Measurements from ENCODE around the gene ATP2B2. TPM values are rescaled to one million over a fixed set of nuclear protein-coding genes. Genes with fewer than 3 reads are reported as not detected.
"Not testable (repeated sequence)": the region's sequence is repeated elsewhere in the genome, so short reads cannot be mapped to it uniquely, and the experiment has no call there.

The ATP2B2 gene
- total and polyA plus RNA-seq, 8 donors, result 0.01 to 0.18 (median 0.06) TPM; not detected in 1

DNA sequence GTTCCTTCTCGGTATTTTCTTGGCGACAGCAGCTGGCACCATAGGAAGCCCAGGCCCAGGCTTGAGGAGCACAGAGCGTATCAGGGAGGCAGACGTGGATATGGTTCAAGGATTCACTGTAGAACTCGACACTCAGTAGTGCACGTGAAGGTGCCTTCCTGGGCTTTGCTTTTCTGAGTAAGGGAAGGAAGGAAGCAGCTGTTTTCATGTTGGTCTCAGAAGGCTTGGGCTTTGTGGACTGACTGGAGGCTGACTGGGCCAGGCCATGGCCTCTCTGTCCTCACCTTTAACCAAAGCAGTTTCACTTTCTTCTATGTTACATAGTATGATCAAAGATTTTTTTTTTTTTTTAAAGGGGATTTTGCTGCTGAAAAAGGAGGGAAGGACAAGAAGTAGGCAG is 205.7 kb downstream of the ATP2B2 start:
- DNase-seq (no peak), ATAC-seq (no peak)
- peaks cover 3 to 78% of the 10 kb centered on the region in 2 donors for H3K36me3 ChIP-seq
- no peak for TF ChIP-seq CTCF (IDR thresholded peaks at IDR 0.05)
- H3K9me3 ChIP-seq, result no peaks in the 10 kb centered on the region
- no peaks in the 10 kb centered on the region for H3K4me1 ChIP-seq
- H3K4me3 ChIP-seq, result no peak overlapping the region
- no peaks in the 10 kb centered on the region for H3K27me3 ChIP-seq
- intact Hi-C loops (cut with DNase I), result no loop called here
- H3K27ac ChIP-seq, result no peak overlapping the region

GRCh38 chr3:10299175-10299574 is 206.2 kb downstream of the ATP2B2 start:
- Histone ChIP-seq H3K4me3 (no peak overlapping the region), H3K4me1 (peaks cover 0 to 3% of the 10 kb centered on the region in 2 donors), H3K27ac (no peak overlapping the region), H3K36me3 (peaks cover 3 to 73% of the 10 kb centered on the region in 2 donors), H3K27me3 (no peaks in the 10 kb centered on the region), H3K9me3 (no peaks in the 10 kb centered on the region)
- TF ChIP-seq CTCF (IDR thresholded peaks at IDR 0.05), result no peak
- ATAC-seq (no peak), DNase-seq (no peak)
- intact Hi-C loops (cut with DNase I), result no loop called here

GRCh38 chr3:10298064-10298463 is 207.3 kb downstream of the ATP2B2 start:
- intact Hi-C loops (cut with DNase I); DNase-seq; ATAC-seq; H3K27ac ChIP-seq; H3K9me3 ChIP-seq; H3K4me3 ChIP-seq; H3K27me3 ChIP-seq: not testable (repeated sequence)
- peaks cover 3 to 62% of the 10 kb centered on the region in 2 donors for H3K36me3 ChIP-seq
- H3K4me1 ChIP-seq, result peaks cover 0 to 14% of the 10 kb centered on the region in 2 donors

- Histone ChIP-seq H3K27ac (peak overlapping the region in 1 of 2 donors; percentile 83), H3K27me3 (no peaks in the 10 kb centered on the region), H3K9me3 (no peaks in the 10 kb centered on the region), H3K4me1 (peaks cover 0 to 25% of the 10 kb centered on the region in 2 donors), H3K4me3 (no peak overlapping the region), H3K36me3 (peaks cover 0 to 42% of the 10 kb centered on the region in 2 donors)
- ATAC-seq (no peak), DNase-seq (no peak)
- intact Hi-C loops (cut with DNase I), result no loop called here
- TF ChIP-seq CTCF (IDR thresholded peaks at IDR 0.05), result no peak
Measured at GRCh38 chr3:10294030-10294586, 211.3 kb downstream of the ATP2B2 start.

DNA sequence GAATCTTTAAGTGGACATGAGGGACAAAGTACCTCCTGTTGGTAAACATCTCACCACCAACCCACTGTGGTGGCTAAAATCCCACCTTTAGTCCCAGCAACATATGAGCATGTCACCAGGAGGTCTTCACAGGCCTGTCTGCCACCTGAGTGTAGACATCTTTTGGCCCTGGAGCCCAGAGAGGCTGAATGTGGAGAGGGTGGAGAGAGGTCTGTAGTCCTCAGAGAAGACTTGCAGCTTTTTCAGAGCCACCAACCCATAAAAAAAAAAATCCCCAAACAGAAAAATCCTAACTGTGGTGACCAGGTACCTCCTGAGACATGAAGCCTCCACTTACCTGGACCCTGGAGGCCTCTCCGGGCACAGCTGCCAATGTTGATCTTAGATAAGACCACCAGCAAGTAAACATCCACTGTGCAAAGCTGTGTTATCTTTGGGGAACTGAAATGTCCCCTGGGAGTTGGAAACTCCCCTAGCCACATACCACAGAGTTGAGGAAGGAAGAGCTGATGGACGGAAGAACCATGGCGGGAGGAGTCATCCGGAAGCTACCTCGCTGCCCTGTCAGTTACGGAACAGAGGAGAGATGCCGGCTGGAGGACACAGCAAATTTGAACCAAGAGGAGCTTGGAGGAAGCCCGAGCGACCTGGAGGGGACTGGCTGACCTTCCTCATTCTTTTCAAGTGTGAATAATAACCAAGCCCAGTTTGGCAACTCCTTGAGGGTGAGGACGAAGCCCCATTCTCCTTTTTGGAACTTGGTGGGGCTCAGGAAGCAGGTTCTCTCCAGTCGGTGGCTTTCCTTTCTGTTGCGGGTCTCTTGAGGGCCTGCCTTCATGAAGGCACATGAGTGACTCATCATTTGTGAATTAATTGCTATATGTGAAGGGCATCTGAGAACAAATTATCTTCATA is 212.6 kb downstream of the ATP2B2 start, which contains the start of gene GHRL:
Gene GHRL, minus strand, starts transcription at position 443 of the 915 bp plus-strand sequence. CDS start 2,767 bp downstream, outside the sequence.
- Histone ChIP-seq H3K27me3 (no peaks in the 10 kb centered on the region), H3K27ac (peak within 1 kb of the TSS in 1 of 2 donors; percentile 83), H3K9me3 (no peaks in the 10 kb centered on the region), H3K4me3 (no peak within 1 kb of the TSS), H3K4me1 (peaks cover 0 to 25% of the 10 kb centered on the region in 2 donors), H3K36me3 (peaks cover 0 to 55% of the 10 kb centered on the region in 2 donors)
- no peak for TF ChIP-seq CTCF (IDR thresholded peaks at IDR 0.05)
- intact Hi-C loops (cut with DNase I), result no loop called here
- ATAC-seq (peak; percentile 22), DNase-seq (peak in 1 of 4 donors; percentile 40)

Measured in left lung (tissue), 10 donors.